HCT116 (cell line): ENCODE data around the gene CMC2. TPM values are rescaled to one million over a fixed set of nuclear protein-coding genes. Genes with fewer than 3 reads are reported as not detected.

ENCODE experiments used
- ATAC-seq: fragments of 200-7000 bp; cut with Tn5 transposase; 2 replicates; pipeline ENCODE4 v1.9.1; 2020; ENCODE audit warnings: mild to moderate bottlenecking, moderate library complexity
- BruUV-seq: library from RNA; stranded (reverse); fragments of 400-500 nt; replicated peaks from 2 replicates; lab custom pipeline; 2021; lab: Mats Ljungman, UMichigan
- CTCF ChIA-PET: fragments of 300-600 bp; sonication (Branson Sonifier 250); formaldehyde crosslinking; loops from one replicate; lab custom pipeline; 2021; ENCODE audit warnings: antibody characterized with exemption; lab: Charles Lee
- POLR2A ChIA-PET: fragments of 300-600, 350-600 bp; sonication (Branson Sonifier 250); formaldehyde crosslinking; loops from one replicate; lab custom pipeline; 2021; ENCODE audit warnings: antibody characterized with exemption; lab: Charles Lee
- RAD21 ChIA-PET, 2 experiments: fragments of 300-600 bp; sonication (Branson Sonifier 250); formaldehyde crosslinking; loops; one replicate each; lab custom pipeline; 2023; ENCODE audit warnings: low total read pairs in 2 of 2; ENCODE audit not compliant: uncharacterized antibody in 2 of 2, unreplicated experiment in 2 of 2, low non-redundant PET in 1 of 2; lab: Charles Lee
- DNase-seq: peaks from one replicate; pipeline ENCODE4 v3.0.0-alpha.2; 2010; ENCODE audit warnings: low read depth, low spot score
- H2AFZ ChIP-seq: fragments of 200-600 bp; shearing (Covaris generic), sonication (generic); 2 replicates; pipeline ENCODE4 v1.6.1; 2017; ENCODE audit warnings: low read depth, mixed run types, mixed read lengths, antibody characterized with exemption, low read length; ENCODE audit not compliant: poor library complexity, severe bottlenecking
- H3K27ac ChIP-seq: 2 replicates; pipeline ENCODE4 v1.5.1; 2012; ENCODE audit warnings: low read depth, low read length
- H3K27me3 ChIP-seq: fragments of 200-600 bp; sonication (generic); 2 replicates; pipeline ENCODE4 v1.6.1; 2016; ENCODE audit warnings: mixed run types, low read length, mixed read lengths; ENCODE audit not compliant: insufficient read depth
- H3K36me3 ChIP-seq, 2 experiments: fragments of 200-500 bp in 1 of 2; fragments of 200-600 bp in 1 of 2; sonication (Bioruptor generic) in 1 of 2; sonication (generic) in 1 of 2; 2 replicates each; pipeline versions ENCODE4 v1.5.1 to v1.6.1; 2014 to 2016; ENCODE audit warnings: low read length in 2 of 2, inconsistent platforms in 1 of 2, mixed read lengths in 1 of 2, mixed run types in 1 of 2; ENCODE audit not compliant: insufficient read depth in 2 of 2, control insufficient read depth in 1 of 2
- H3K4me1 ChIP-seq, 2 experiments: fragments of 200-600 bp in 1 of 2; sonication (generic) in 1 of 2; 2 replicates each; pipeline versions ENCODE4 v1.5.1 to v1.6.1; 2012 to 2017; ENCODE audit warnings: low read length in 2 of 2, inconsistent platforms in 1 of 2, mild to moderate bottlenecking in 1 of 2, mixed read lengths in 1 of 2, mixed run types in 1 of 2, moderate library complexity in 1 of 2; ENCODE audit not compliant: insufficient read depth in 2 of 2, control insufficient read depth in 1 of 2
- H3K4me2 ChIP-seq: fragments of 200-600 bp; sonication (generic); 2 replicates; pipeline ENCODE4 v1.6.1; 2017; ENCODE audit warnings: mixed run types, low read length, mixed read lengths
- H3K4me3 ChIP-seq, 2 experiments: fragments of 200-600 bp in 1 of 2; sonication (generic) in 1 of 2; replicated peaks in 1 of 2; 2 replicates each; pipeline ENCODE4 v1.5.1; 2011 to 2016; ENCODE audit warnings: low read length in 2 of 2, control low read depth in 1 of 2, low read depth in 1 of 2, mild to moderate bottlenecking in 1 of 2, mixed read lengths in 1 of 2, mixed run types in 1 of 2
- H3K79me2 ChIP-seq: fragments of 200-600 bp; sonication (generic); 2 replicates; pipeline ENCODE4 v1.6.1; 2017; ENCODE audit warnings: mild to moderate bottlenecking, mixed run types, low read length, moderate library complexity, mixed read lengths; ENCODE audit not compliant: insufficient read depth
- H3K9ac ChIP-seq: fragments of 200-600 bp; sonication (generic); 2 replicates; pipeline ENCODE4 v1.6.1; 2016; ENCODE audit warnings: low read length, mixed read lengths
- H3K9me2 ChIP-seq: fragments of 200-600 bp; sonication (generic), shearing (Covaris generic); 2 replicates; pipeline ENCODE4 v1.6.1; 2017; ENCODE audit warnings: mixed run types, mild to moderate bottlenecking, moderate library complexity; ENCODE audit not compliant: insufficient read depth
- H3K9me3 ChIP-seq, 2 experiments: fragments of 200-500 bp in 1 of 2; fragments of 200-600 bp in 1 of 2; sonication (Bioruptor generic) in 1 of 2; sonication (generic) in 1 of 2; 2 replicates each; pipeline ENCODE4 v1.6.1; 2014 to 2017; ENCODE audit warnings: low read length in 2 of 2, mixed read lengths in 2 of 2, inconsistent platforms in 1 of 2, low read depth in 1 of 2, mild to moderate bottlenecking in 1 of 2, mixed run types in 1 of 2, moderate library complexity in 1 of 2; ENCODE audit not compliant: control insufficient read depth in 1 of 2, insufficient read depth in 1 of 2
- H4K20me1 ChIP-seq: fragments of 200-600 bp; sonication (generic), shearing (Covaris generic); 2 replicates; pipeline ENCODE4 v1.6.1; 2017; ENCODE audit warnings: mixed run types, mild to moderate bottlenecking, moderate library complexity; ENCODE audit not compliant: insufficient read depth
- CBX3 ChIP-seq: IDR thresholded peaks from 2 replicates; pipeline ENCODE4 v1.6.1; 2012; ENCODE audit warnings: low read depth
- CEBPB ChIP-seq: IDR thresholded peaks from 2 replicates; pipeline ENCODE4 v1.6.1; 2012; ENCODE audit warnings: low read depth
- EGR1 ChIP-seq: IDR thresholded peaks from 2 replicates; pipeline ENCODE4 v1.6.1; 2012; ENCODE audit warnings: low read depth
- ELF1 ChIP-seq: IDR thresholded peaks from 2 replicates; pipeline ENCODE4 v1.6.1; 2012; ENCODE audit warnings: low read depth, borderline replicate concordance
- EZH2phosphoT487 ChIP-seq: fragments of 200-600 bp; IDR thresholded peaks from 2 replicates; pipeline ENCODE4 v1.6.1; 2018; ENCODE audit warnings: antibody characterized with exemption, borderline replicate concordance
- FOSL1 ChIP-seq: IDR thresholded peaks from 2 replicates; pipeline ENCODE4 v1.6.1; 2012; ENCODE audit warnings: low read depth
- JUND ChIP-seq: IDR thresholded peaks from 2 replicates; pipeline ENCODE4 v1.6.1; 2012
- POLR2A ChIP-seq: IDR thresholded peaks from 2 replicates; pipeline ENCODE4 v1.7.0; 2011; ENCODE audit warnings: borderline replicate concordance; ENCODE audit not compliant: insufficient read depth, insufficient read length; ENCODE audit errors: extremely low read depth
- POLR2AphosphoS5 ChIP-seq: IDR thresholded peaks from 2 replicates; pipeline ENCODE4 v1.6.1; 2011; ENCODE audit warnings: mild to moderate bottlenecking, low read depth, low read length, moderate library complexity
- RAD21 ChIP-seq: IDR thresholded peaks from 2 replicates; pipeline ENCODE4 v1.6.1; 2012; ENCODE audit warnings: low read depth, mild to moderate bottlenecking
- SP1 ChIP-seq: IDR thresholded peaks from 2 replicates; pipeline ENCODE4 v1.6.1; 2012; ENCODE audit warnings: low read depth
- ZFX ChIP-seq: fragments of 450-650 bp; IDR thresholded peaks from 2 replicates; pipeline ENCODE4 v1.6.1; 2017
- ZNF274 ChIP-seq: fragments of 200-500 bp; sonication (Bioruptor generic); IDR thresholded peaks from 2 replicates; pipeline ENCODE4 v1.6.1; 2014; ENCODE audit warnings: mild to moderate bottlenecking, low read depth, low read length, inconsistent platforms
- intact Hi-C: fragments of 100-400 bp; cut with micrococcal nuclease; formaldehyde crosslinking; loops from 2 replicates; pipeline ENCODE4 v1.10.0; 2022
- total RNA-seq: library from RNA; stranded (reverse); gene quantifications from one replicate; pipeline ENCODE4 v1.2.1, GENCODE V29; 2021; ENCODE audit not compliant: unreplicated experiment
- TF ChIP-seq, protein P1 (sequence below), 3 experiments: fragments of 200-600 bp in 1 of 3; sonication (generic) in 1 of 3; IDR thresholded peaks in 2 of 3; conservative IDR thresholded peaks in 1 of 3; 2 replicates each; pipeline ENCODE4 v1.5.1; 2012 to 2017; ENCODE audit warnings: low read depth in 2 of 3, low read length in 2 of 3, antibody characterized with exemption in 1 of 3, borderline replicate concordance in 1 of 3, control low read depth in 1 of 3, mild to moderate bottlenecking in 1 of 3, mixed read lengths in 1 of 3, mixed run types in 1 of 3, moderate library complexity in 1 of 3; ENCODE audit not compliant: insufficient read depth in 1 of 3
- TF ChIP-seq, protein P2 (sequence below): IDR thresholded peaks from 2 replicates; pipeline ENCODE4 v1.6.1; 2012

CMC2 gene
- total RNA-seq, 1 experiment from 2014 or later: 119 TPM

DNA sequence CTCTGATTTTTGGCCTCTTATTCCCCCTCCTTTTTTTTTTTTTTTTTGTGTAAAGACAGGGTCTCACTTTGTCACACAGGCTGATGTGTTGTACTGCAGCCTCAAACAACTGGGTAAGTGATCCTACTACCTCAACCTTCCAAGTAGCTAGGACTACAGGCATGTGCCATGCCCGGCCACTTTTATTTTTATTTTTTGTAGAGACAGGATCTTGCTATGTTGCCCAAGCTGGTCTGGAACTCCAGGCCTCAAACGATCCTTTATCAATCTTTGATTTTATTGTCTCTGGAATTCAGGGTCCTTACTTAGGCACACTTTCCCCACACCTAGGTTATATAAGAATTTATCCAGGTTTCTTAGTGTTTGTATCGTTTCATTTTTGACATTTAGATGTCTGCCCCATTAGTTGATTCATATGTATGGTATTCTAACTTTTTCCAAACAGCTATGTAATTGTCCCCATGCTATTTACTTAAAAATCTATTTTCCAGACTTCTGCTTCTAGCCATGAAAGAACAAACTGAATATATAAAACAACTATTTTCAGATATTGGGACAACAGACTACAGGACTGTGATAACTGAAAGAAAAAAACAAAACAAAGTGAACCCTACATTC is 13.9 kb downstream of the CMC2 start (continued):
- no peak for TF ChIP-seq POLR2AphosphoS5
- TF ChIP-seq, protein P1, sequence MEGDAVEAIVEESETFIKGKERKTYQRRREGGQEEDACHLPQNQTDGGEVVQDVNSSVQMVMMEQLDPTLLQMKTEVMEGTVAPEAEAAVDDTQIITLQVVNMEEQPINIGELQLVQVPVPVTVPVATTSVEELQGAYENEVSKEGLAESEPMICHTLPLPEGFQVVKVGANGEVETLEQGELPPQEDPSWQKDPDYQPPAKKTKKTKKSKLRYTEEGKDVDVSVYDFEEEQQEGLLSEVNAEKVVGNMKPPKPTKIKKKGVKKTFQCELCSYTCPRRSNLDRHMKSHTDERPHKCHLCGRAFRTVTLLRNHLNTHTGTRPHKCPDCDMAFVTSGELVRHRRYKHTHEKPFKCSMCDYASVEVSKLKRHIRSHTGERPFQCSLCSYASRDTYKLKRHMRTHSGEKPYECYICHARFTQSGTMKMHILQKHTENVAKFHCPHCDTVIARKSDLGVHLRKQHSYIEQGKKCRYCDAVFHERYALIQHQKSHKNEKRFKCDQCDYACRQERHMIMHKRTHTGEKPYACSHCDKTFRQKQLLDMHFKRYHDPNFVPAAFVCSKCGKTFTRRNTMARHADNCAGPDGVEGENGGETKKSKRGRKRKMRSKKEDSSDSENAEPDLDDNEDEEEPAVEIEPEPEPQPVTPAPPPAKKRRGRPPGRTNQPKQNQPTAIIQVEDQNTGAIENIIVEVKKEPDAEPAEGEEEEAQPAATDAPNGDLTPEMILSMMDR (IDR thresholded peaks at IDR 0.05 in 2 of 3, conservative IDR thresholded peaks at IDR 0.05 in 1 of 3; ENCODE audit: borderline replicate concordance in 1 of 3, insufficient read depth in 1 of 3, low read depth in 2 of 3, low read length in 2 of 3): no peak
- TF ChIP-seq, protein P2, sequence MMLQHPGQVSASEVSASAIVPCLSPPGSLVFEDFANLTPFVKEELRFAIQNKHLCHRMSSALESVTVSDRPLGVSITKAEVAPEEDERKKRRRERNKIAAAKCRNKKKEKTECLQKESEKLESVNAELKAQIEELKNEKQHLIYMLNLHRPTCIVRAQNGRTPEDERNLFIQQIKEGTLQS: no peak
- TF ChIP-seq CBX3: no peak
- no peak for TF ChIP-seq CEBPB
- TF ChIP-seq EGR1: no peak
- TF ChIP-seq JUND: no peak

DNA sequence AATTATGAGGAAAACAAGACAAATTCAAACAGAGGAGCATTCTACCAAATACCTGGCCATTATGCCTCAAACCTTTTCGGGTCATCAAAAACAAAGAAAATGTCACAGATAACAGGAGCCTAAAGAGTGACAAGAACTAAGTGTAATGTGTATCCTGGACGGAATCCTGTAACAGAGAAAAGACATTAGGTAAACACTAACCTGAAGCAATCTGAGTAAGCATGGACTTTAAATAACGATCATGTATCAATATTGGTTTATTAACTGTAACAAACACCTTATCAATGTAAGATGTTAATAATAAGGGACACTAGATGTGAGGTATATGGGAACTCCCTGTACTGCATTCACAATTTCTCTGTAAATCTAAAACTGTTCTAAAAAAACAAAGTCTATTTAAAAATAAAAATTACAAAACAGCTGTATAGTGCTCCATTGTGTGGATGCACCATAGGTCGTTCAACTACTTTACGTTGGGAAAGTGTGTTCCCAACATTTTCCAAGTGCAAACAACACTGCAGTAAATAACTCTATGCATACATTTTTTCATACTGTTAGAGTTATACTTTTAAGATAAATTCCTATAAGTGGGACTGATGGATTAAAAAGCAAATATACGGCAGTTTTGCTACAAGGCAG is 14.8 kb downstream of the CMC2 start:
- Histone ChIP-seq H3K4me1 (peaks cover 9 to 21% of the 10 kb centered on the region in 2 experiments; a peak in 3 of 4 replicates), H3K9me3 (no peaks in the 10 kb centered on the region), H3K27ac (no peak overlapping the region), H4K20me1 (no peaks in the 10 kb centered on the region; the same call in 1 of the 2 replicates), H3K36me3 (peaks cover 0 to 6% of the 10 kb centered on the region in 2 experiments; a peak in 2 of 4 replicates), H3K4me2 (no peak overlapping the region), H3K4me3 (no peak overlapping the region), H3K79me2 (peaks cover 96% of the 10 kb centered on the region), H3K9ac (no peak overlapping the region), H3K27me3 (no peaks in the 10 kb centered on the region), H2AFZ (no peak overlapping the region), H3K9me2 (no peaks in the 10 kb centered on the region)
- ChIA-PET RAD21 (no interaction called here), CTCF (interaction anchor here (1.0 to 2.5 kb wide), 2 partner anchors 12 kb away, joined by 3 to 13 read pairs; no protein-coding TSS in a partner anchor), POLR2A (no interaction called here)
- TF ChIP-seq ELF1: no peak
- no peak for TF ChIP-seq CBX3
- TF ChIP-seq, protein P1 (IDR thresholded peaks at IDR 0.05 in 2 of 3, conservative IDR thresholded peaks at IDR 0.05 in 1 of 3; ENCODE audit: borderline replicate concordance in 1 of 3, insufficient read depth in 1 of 3, low read depth in 2 of 3, low read length in 2 of 3): no peak
- TF ChIP-seq SP1: no peak
- TF ChIP-seq ZNF274: no peak
- TF ChIP-seq ZFX: no peak
- TF ChIP-seq CEBPB: no peak
- TF ChIP-seq RAD21: no peak
- TF ChIP-seq POLR2A: no peak
- no peak for TF ChIP-seq FOSL1
- no peak for TF ChIP-seq EGR1
- TF ChIP-seq EZH2phosphoT487: no peak
- DNase-seq: no peak
- intact Hi-C loops: no loop called here
- ATAC-seq: no peak
- BruUV-seq: no TSS peak
